HEK293 (cell line): ENCODE data around the gene TMEM81.

Source experiments
- IKZF3 ChIP-seq: fragments of 450-650 bp; IDR thresholded peaks from 2 replicates; pipeline ENCODE4 v1.5.0; 2018; ENCODE audit warnings: missing biosample characterization, mild to moderate bottlenecking, missing genetic modification characterization, moderate library complexity
- KLF1 ChIP-seq: fragments of 450-650 bp; formaldehyde crosslinking; IDR thresholded peaks from 2 replicates; pipeline ENCODE4 v1.5.1; 2016; ENCODE audit warnings: missing biosample characterization, missing genetic modification characterization
- ZBTB21 ChIP-seq: fragments of 450-650 bp; formaldehyde crosslinking; IDR thresholded peaks from 2 replicates; pipeline ENCODE4 v1.5.1; 2017; ENCODE audit warnings: missing biosample characterization, missing genetic modification characterization
- ZNF155 ChIP-seq: fragments of 450-650 bp; formaldehyde crosslinking; IDR thresholded peaks from 2 replicates; pipeline ENCODE4 v1.5.1; 2016; ENCODE audit warnings: missing biosample characterization, missing genetic modification characterization
- ZNF561 ChIP-seq: fragments of 450-650 bp; IDR thresholded peaks from 2 replicates; pipeline ENCODE4 v1.5.1; 2018; ENCODE audit warnings: missing biosample characterization, missing genetic modification characterization, borderline replicate concordance
- ZNF837 ChIP-seq: fragments of 450-650 bp; formaldehyde crosslinking; IDR thresholded peaks from 2 replicates; pipeline ENCODE4 v1.5.1; 2016; ENCODE audit warnings: missing biosample characterization, missing genetic modification characterization
- TF ChIP-seq, protein P1 (sequence below): fragments of 450-650 bp; formaldehyde crosslinking; IDR thresholded peaks from 2 replicates; pipeline ENCODE4 v1.5.1; 2017; ENCODE audit warnings: missing biosample characterization, missing genetic modification characterization
- TF ChIP-seq, protein P2 (sequence below): fragments of 450-650 bp; formaldehyde crosslinking; IDR thresholded peaks from 2 replicates; pipeline ENCODE4 v1.5.1; 2016; ENCODE audit warnings: missing biosample characterization, missing genetic modification characterization
- TF ChIP-seq, protein P3 (sequence below): fragments of 450-650 bp; formaldehyde crosslinking; IDR thresholded peaks from 2 replicates; pipeline ENCODE4 v1.5.1; 2016; ENCODE audit warnings: missing biosample characterization, missing genetic modification characterization
- TF ChIP-seq, protein P4 (sequence below): fragments of 450-650 bp; formaldehyde crosslinking; IDR thresholded peaks from 2 replicates; pipeline ENCODE4 v1.5.1; 2016; ENCODE audit warnings: missing biosample characterization, missing genetic modification characterization, low read depth
- TF ChIP-seq, protein P5 (sequence below): sonication (generic); formaldehyde crosslinking; IDR thresholded peaks from 2 replicates; pipeline ENCODE4 v1.8.1; 2022; ENCODE audit warnings: mild to moderate bottlenecking, moderate library complexity, missing genetic modification reagents
- TF ChIP-seq, protein P6 (sequence below): fragments of 450-650 bp; formaldehyde crosslinking; IDR thresholded peaks from 2 replicates; pipeline ENCODE4 v1.5.1; 2017; ENCODE audit warnings: missing biosample characterization, missing genetic modification characterization
- TF ChIP-seq, protein P7 (sequence below): fragments of 450-650 bp; formaldehyde crosslinking; IDR thresholded peaks from 2 replicates; pipeline ENCODE4 v1.5.1; 2016; ENCODE audit warnings: missing biosample characterization, missing genetic modification characterization, low read depth
- TF ChIP-seq, protein P8 (sequence below): fragments of 450-650 bp; formaldehyde crosslinking; IDR thresholded peaks from 2 replicates; pipeline ENCODE4 v1.5.1; 2016; ENCODE audit warnings: missing biosample characterization, missing genetic modification characterization

DNA sequence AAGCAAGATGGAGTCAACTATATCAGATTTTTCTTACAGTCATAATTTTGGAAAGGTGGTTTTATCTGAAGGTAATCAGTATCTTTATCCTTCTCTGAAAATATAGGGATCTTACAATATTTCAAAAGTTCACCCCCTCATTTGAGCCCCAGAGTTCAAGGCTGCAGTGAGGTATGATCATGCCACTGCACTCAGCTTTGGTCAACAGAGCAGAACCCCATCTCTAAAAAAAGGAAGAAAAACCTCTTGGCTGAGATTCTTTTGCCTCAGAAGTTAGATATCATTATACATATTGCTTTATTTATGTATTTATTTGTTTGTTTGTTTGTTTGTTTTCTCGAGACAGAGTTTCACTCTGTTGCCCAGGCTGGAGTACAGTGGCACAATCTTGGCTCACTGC is 49.0 kb upstream of the TMEM81 start:
- TF ChIP-seq, protein P1, sequence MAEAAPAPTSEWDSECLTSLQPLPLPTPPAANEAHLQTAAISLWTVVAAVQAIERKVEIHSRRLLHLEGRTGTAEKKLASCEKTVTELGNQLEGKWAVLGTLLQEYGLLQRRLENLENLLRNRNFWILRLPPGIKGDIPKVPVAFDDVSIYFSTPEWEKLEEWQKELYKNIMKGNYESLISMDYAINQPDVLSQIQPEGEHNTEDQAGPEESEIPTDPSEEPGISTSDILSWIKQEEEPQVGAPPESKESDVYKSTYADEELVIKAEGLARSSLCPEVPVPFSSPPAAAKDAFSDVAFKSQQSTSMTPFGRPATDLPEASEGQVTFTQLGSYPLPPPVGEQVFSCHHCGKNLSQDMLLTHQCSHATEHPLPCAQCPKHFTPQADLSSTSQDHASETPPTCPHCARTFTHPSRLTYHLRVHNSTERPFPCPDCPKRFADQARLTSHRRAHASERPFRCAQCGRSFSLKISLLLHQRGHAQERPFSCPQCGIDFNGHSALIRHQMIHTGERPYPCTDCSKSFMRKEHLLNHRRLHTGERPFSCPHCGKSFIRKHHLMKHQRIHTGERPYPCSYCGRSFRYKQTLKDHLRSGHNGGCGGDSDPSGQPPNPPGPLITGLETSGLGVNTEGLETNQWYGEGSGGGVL = no peak
- TF ChIP-seq IKZF3 (tag by site-specific recombination) = no peak
- TF ChIP-seq, protein P2, sequence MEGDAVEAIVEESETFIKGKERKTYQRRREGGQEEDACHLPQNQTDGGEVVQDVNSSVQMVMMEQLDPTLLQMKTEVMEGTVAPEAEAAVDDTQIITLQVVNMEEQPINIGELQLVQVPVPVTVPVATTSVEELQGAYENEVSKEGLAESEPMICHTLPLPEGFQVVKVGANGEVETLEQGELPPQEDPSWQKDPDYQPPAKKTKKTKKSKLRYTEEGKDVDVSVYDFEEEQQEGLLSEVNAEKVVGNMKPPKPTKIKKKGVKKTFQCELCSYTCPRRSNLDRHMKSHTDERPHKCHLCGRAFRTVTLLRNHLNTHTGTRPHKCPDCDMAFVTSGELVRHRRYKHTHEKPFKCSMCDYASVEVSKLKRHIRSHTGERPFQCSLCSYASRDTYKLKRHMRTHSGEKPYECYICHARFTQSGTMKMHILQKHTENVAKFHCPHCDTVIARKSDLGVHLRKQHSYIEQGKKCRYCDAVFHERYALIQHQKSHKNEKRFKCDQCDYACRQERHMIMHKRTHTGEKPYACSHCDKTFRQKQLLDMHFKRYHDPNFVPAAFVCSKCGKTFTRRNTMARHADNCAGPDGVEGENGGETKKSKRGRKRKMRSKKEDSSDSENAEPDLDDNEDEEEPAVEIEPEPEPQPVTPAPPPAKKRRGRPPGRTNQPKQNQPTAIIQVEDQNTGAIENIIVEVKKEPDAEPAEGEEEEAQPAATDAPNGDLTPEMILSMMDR = no peak
- TF ChIP-seq, protein P3, sequence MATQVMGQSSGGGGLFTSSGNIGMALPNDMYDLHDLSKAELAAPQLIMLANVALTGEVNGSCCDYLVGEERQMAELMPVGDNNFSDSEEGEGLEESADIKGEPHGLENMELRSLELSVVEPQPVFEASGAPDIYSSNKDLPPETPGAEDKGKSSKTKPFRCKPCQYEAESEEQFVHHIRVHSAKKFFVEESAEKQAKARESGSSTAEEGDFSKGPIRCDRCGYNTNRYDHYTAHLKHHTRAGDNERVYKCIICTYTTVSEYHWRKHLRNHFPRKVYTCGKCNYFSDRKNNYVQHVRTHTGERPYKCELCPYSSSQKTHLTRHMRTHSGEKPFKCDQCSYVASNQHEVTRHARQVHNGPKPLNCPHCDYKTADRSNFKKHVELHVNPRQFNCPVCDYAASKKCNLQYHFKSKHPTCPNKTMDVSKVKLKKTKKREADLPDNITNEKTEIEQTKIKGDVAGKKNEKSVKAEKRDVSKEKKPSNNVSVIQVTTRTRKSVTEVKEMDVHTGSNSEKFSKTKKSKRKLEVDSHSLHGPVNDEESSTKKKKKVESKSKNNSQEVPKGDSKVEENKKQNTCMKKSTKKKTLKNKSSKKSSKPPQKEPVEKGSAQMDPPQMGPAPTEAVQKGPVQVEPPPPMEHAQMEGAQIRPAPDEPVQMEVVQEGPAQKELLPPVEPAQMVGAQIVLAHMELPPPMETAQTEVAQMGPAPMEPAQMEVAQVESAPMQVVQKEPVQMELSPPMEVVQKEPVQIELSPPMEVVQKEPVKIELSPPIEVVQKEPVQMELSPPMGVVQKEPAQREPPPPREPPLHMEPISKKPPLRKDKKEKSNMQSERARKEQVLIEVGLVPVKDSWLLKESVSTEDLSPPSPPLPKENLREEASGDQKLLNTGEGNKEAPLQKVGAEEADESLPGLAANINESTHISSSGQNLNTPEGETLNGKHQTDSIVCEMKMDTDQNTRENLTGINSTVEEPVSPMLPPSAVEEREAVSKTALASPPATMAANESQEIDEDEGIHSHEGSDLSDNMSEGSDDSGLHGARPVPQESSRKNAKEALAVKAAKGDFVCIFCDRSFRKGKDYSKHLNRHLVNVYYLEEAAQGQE (tag by site-specific recombination) = no peak
- TF ChIP-seq, protein P4, sequence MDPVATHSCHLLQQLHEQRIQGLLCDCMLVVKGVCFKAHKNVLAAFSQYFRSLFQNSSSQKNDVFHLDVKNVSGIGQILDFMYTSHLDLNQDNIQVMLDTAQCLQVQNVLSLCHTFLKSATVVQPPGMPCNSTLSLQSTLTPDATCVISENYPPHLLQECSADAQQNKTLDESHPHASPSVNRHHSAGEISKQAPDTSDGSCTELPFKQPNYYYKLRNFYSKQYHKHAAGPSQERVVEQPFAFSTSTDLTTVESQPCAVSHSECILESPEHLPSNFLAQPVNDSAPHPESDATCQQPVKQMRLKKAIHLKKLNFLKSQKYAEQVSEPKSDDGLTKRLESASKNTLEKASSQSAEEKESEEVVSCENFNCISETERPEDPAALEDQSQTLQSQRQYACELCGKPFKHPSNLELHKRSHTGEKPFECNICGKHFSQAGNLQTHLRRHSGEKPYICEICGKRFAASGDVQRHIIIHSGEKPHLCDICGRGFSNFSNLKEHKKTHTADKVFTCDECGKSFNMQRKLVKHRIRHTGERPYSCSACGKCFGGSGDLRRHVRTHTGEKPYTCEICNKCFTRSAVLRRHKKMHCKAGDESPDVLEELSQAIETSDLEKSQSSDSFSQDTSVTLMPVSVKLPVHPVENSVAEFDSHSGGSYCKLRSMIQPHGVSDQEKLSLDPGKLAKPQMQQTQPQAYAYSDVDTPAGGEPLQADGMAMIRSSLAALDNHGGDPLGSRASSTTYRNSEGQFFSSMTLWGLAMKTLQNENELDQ (tag by site-specific recombination) = no peak
- TF ChIP-seq ZNF155 (tag by site-specific recombination) = no peak
- no peak for TF ChIP-seq ZBTB21 (tag by site-specific recombination)
- TF ChIP-seq, protein P5, sequence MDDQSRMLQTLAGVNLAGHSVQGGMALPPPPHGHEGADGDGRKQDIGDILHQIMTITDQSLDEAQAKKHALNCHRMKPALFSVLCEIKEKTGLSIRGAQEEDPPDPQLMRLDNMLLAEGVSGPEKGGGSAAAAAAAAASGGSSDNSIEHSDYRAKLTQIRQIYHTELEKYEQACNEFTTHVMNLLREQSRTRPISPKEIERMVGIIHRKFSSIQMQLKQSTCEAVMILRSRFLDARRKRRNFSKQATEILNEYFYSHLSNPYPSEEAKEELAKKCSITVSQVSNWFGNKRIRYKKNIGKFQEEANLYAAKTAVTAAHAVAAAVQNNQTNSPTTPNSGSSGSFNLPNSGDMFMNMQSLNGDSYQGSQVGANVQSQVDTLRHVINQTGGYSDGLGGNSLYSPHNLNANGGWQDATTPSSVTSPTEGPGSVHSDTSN (CRISPR knock-in tag) = no peak
- TF ChIP-seq, protein P6, sequence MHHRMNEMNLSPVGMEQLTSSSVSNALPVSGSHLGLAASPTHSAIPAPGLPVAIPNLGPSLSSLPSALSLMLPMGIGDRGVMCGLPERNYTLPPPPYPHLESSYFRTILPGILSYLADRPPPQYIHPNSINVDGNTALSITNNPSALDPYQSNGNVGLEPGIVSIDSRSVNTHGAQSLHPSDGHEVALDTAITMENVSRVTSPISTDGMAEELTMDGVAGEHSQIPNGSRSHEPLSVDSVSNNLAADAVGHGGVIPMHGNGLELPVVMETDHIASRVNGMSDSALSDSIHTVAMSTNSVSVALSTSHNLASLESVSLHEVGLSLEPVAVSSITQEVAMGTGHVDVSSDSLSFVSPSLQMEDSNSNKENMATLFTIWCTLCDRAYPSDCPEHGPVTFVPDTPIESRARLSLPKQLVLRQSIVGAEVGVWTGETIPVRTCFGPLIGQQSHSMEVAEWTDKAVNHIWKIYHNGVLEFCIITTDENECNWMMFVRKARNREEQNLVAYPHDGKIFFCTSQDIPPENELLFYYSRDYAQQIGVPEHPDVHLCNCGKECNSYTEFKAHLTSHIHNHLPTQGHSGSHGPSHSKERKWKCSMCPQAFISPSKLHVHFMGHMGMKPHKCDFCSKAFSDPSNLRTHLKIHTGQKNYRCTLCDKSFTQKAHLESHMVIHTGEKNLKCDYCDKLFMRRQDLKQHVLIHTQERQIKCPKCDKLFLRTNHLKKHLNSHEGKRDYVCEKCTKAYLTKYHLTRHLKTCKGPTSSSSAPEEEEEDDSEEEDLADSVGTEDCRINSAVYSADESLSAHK (tag by site-specific recombination) = no peak
- TF ChIP-seq, protein P7, sequence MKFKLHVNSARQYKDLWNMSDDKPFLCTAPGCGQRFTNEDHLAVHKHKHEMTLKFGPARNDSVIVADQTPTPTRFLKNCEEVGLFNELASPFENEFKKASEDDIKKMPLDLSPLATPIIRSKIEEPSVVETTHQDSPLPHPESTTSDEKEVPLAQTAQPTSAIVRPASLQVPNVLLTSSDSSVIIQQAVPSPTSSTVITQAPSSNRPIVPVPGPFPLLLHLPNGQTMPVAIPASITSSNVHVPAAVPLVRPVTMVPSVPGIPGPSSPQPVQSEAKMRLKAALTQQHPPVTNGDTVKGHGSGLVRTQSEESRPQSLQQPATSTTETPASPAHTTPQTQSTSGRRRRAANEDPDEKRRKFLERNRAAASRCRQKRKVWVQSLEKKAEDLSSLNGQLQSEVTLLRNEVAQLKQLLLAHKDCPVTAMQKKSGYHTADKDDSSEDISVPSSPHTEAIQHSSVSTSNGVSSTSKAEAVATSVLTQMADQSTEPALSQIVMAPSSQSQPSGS = no peak
- TF ChIP-seq, protein P8, sequence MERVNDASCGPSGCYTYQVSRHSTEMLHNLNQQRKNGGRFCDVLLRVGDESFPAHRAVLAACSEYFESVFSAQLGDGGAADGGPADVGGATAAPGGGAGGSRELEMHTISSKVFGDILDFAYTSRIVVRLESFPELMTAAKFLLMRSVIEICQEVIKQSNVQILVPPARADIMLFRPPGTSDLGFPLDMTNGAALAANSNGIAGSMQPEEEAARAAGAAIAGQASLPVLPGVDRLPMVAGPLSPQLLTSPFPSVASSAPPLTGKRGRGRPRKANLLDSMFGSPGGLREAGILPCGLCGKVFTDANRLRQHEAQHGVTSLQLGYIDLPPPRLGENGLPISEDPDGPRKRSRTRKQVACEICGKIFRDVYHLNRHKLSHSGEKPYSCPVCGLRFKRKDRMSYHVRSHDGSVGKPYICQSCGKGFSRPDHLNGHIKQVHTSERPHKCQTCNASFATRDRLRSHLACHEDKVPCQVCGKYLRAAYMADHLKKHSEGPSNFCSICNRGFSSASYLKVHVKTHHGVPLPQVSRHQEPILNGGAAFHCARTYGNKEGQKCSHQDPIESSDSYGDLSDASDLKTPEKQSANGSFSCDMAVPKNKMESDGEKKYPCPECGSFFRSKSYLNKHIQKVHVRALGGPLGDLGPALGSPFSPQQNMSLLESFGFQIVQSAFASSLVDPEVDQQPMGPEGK = no peak
- TF ChIP-seq KLF1 (tag by site-specific recombination) = no peak
- TF ChIP-seq ZNF561 (tag by site-specific recombination) = no peak
- TF ChIP-seq ZNF837 (tag by site-specific recombination) = no peak
